Occipital lobe (tissue), 2 donors: ENCODE results near the gene TAF5. TPM values are rescaled to one million over a fixed set of nuclear protein-coding genes. Genes with fewer than 3 reads are reported as not detected.
"Not testable (repeated sequence)": the region's sequence is repeated elsewhere in the genome, so short reads cannot be mapped to it uniquely, and the experiment has no call there.

Source experiments
- DNase-seq: peaks from one replicate; lab custom pipeline; 2025; lab: John Stamatoyannopoulos, UW
- total RNA-seq: library from RNA; depleted of rRNA; stranded (reverse); fragments of >200 nt; gene quantifications from one replicate; pipeline ENCODE4 v1.2.3, GENCODE V29; 2014

TAF5 gene
- total RNA-seq, 1 donor from 2014 or later, result 13.1 TPM

GRCh38 chr10:103413564-103413963, 45.8 kb downstream of the TAF5 start:
- no peak for DNase-seq

- no peak for DNase-seq
These were observed 47.8 kb downstream of the TAF5 start for GRCh38 chr10:103415581-103415980.

- DNase-seq, result no peak
These were observed 48.8 kb downstream of the TAF5 start for GRCh38 chr10:103416436-103417147.

DNA sequence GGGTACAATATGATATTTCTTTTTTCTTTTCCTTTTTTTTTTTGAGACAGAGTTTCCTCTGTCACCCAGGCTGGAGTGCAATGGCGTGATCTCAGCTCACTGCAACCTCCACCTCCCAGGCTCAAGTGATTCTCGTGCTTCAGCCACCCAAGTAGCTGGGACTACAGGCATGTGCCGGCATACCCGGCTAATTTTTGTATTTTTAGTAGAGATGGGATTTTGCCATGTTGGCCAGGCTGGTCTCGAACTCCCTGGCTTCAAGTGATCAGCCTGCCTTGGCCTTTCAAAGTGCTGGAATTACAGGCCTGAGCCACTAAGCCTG, 49.3 kb downstream of the TAF5 start:
- not testable (repeated sequence) for DNase-seq

- no peak for DNase-seq
These were observed 49.8 kb downstream of the TAF5 start for GRCh38 chr10:103417601-103418000.

- DNase-seq, result no peak
These were observed 51.3 kb downstream of the TAF5 start for GRCh38 chr10:103419101-103419500.

- no peak for DNase-seq
These were observed 56.0 kb downstream of the TAF5 start for GRCh38 chr10:103423748-103424147.

- no peak for DNase-seq
These were observed 60.1 kb downstream of the TAF5 start for GRCh38 chr10:103427866-103428265.

DNA sequence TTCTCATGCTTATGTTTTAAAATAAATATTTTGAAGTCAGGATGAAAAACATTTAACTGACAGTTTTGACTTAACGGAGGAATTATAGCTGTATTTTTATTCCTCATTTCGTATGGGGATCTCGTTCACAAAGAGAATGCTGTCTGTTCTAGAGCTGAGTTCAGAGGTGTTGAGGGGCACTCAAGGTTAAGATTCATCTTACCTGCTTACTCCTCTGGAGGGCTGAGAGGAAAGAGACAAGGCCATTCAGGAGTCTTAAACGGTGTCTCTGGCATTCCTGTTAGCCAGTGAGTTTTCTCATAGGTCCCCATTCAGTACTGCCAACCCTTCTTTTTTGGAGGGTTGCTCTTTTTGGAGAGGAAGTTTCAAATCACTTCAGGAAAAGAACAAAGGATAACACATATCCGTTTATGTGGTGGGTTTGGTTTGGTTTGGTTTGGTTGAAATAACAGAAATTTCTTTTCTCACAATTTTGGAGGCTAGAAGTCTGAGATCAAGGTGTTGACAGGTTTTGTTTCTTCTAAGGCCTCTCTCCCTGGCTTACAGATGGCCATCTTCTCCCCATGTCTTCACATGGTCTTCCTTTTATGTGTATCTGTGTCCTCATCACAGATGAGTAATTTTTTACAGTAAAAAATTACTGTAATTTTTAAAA, 61.3 kb downstream of the TAF5 start:
- DNase-seq, result no peak

- DNase-seq, result no peak
These were observed 61.9 kb downstream of the TAF5 start for GRCh38 chr10:103429647-103430046.

GRCh38 chr10:103431902-103432301, 64.1 kb downstream of the TAF5 start:
- no peak for DNase-seq

GRCh38 chr10:103433858-103434257, 66.1 kb downstream of the TAF5 start:
- no peak for DNase-seq

Other genes starting within 250 kb of the TAF5 start
- gene NT5C2, start 174.7 kb upstream of the TAF5 start, total RNA-seq, result 96.7 TPM
- gene RPEL1, start 122.1 kb upstream of the TAF5 start, total RNA-seq, result 0.16 TPM
- 177 TPM for gene INA, start 90.8 kb upstream of the TAF5 start, total RNA-seq
- 12.5 TPM for gene PCGF6, start 16.8 kb upstream of the TAF5 start, total RNA-seq
- 121 TPM for gene ATP5MK, start 28.5 kb downstream of the TAF5 start, total RNA-seq
- 24.3 TPM for gene PDCD11, start 28.6 kb downstream of the TAF5 start, total RNA-seq
- 3.1 TPM for gene CALHM2, start 84.4 kb downstream of the TAF5 start, total RNA-seq
- gene CALHM1, start 90.9 kb downstream of the TAF5 start, total RNA-seq, result not detected
- not detected for gene CALHM3, start 111.3 kb downstream of the TAF5 start, total RNA-seq
- gene NEURL1, start 125.7 kb downstream of the TAF5 start, total RNA-seq, result 25.1 TPM